Right cardiac atrium (tissue), 5 donors: ENCODE data around the gene ACAD10. TPM values are rescaled to one million over a fixed set of nuclear protein-coding genes. Genes with fewer than 3 reads are reported as not detected.

Source experiments
- ATAC-seq, 2 donors: fragments of 200-7000 bp; cut with Tn5 transposase; one replicate each; pipeline versions ENCODE4 v1.8.0 to v1.9.1; 2020; ENCODE audit warnings: moderate library complexity in 2 of 2, mild to moderate bottlenecking in 1 of 2
- DNase-seq, 3 donors: peaks; one replicate each; pipeline ENCODE4 v3.0.0-alpha.2; 2020
- H3K27ac ChIP-seq: one replicate; pipeline ENCODE4 v1.5.1; 2013; ENCODE audit warnings: mild to moderate bottlenecking, low read length, control low read depth, moderate library complexity
- H3K27me3 ChIP-seq: one replicate; pipeline ENCODE4 v1.6.1; 2013; ENCODE audit not compliant: control insufficient read depth, insufficient read depth
- H3K4me1 ChIP-seq: one replicate; pipeline ENCODE4 v1.6.1; 2013; ENCODE audit warnings: low read length; ENCODE audit not compliant: control insufficient read depth, insufficient read depth
- H3K4me3 ChIP-seq: one replicate; pipeline ENCODE4 v1.5.1; 2013; ENCODE audit warnings: low read length, control low read depth
- H3K9me3 ChIP-seq: one replicate; pipeline ENCODE4 v1.6.1; 2013; ENCODE audit warnings: low read length; ENCODE audit not compliant: control insufficient read depth
- WGBS: extraction: QIAGEN DNeasy Blood & Tissue Kit; methylation state at CpG from one replicate; pipeline ENCODE4 v1.1.7; 2013; 5-methylcytosine and 5-hydroxymethylcytosine counted together
- intact Hi-C, 4 donors: fragments of 100-400 bp; cut with DNase I; formaldehyde crosslinking; loops; one replicate each; pipeline versions ENCODE4 v1.11.0 to v1.14.0; 2022 to 2023
- microRNA-seq, 2 donors: library from miRNA; unstranded; fragments of <30 nt; microRNA quantifications; one replicate each; pipeline ENCODE4 v1.2.0, GENCODE V29; 2020 to 2021
- polyA plus RNA-seq: library from polyadenylated mRNA; stranded (reverse); fragments of 200-250 nt; gene quantifications from one replicate; pipeline ENCODE4 v1.2.3, GENCODE V29; 2013
- total RNA-seq, 4 donors: library from RNA; stranded (reverse); fragmentation: NEBNext Ultra II Directional; extraction: Animal tissue kit (Norgen Biotek cat#: 25700); gene quantifications; one replicate each; pipeline ENCODE4 v1.2.1, GENCODE V29; 2021
- donor health status: healthy with polysubstance abuse.
- donor health status: DM: no; HTN: yes; CAD: no.
- donor health status: DM: no; HTN: no; CAD: no.
- donor health status: DM: no; HTN: yes; CAD: no; lungs with severe emphysema.
- donor health status: DM: yes; HTN: yes; CAD: no.

Gene ACAD10
- total and polyA plus RNA-seq, 5 donors = 17.4 to 30.0 (median 21.6) TPM

GRCh38 chr12:111792856-111793235 lies 107.0 kb downstream of the ACAD10 start:
- peaks cover 2% of the 10 kb centered on the region for H3K4me1 ChIP-seq
- intact Hi-C loops = loop anchor here in 2 of 4 donors (5.0 kb wide), 2 partner anchors 36 to 41 kb away; no protein-coding TSS in a partner anchor
- H3K27me3 ChIP-seq = no peaks in the 10 kb centered on the region
- no peaks in the 10 kb centered on the region for H3K9me3 ChIP-seq
- DNase-seq (no peak), ATAC-seq (no peak)
- whole genome bisulfite sequencing = 83% methylated on average over 3 of the region's 3 CpGs
- H3K27ac ChIP-seq = peak overlapping the region; percentile 6
- H3K4me3 ChIP-seq = no peak overlapping the region

DNA sequence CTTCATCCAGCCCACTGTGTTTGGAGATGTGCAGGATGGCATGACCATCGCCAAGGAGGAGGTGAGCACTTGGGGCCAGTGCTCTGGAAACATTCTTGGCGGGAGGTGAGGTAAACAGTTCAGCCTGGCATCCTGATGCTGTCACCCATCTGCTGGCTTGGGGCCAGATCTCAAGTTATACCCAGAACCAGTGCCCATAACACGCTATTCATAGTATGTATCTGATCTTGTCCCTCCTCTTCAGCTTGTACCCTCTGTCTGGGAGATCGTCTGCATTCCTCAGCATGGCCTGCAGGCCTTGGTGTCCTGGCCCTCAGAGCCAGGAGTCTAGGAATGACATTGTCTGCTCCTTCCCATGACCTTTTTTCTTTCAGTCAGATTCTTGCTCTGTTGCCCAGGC lies 112.3 kb downstream of the ACAD10 start:
- 72% methylated on average over 4 of the region's 4 CpGs for WGBS
- Histone ChIP-seq H3K27me3 (no peaks in the 10 kb centered on the region), H3K4me1 (no peaks in the 10 kb centered on the region), H3K4me3 (no peak overlapping the region), H3K27ac (peak overlapping the region; percentile 47), H3K9me3 (no peaks in the 10 kb centered on the region)
- DNase-seq = no peak
- intact Hi-C loops = no loop called here
- peak; percentile 56 to 84 for ATAC-seq

DNA sequence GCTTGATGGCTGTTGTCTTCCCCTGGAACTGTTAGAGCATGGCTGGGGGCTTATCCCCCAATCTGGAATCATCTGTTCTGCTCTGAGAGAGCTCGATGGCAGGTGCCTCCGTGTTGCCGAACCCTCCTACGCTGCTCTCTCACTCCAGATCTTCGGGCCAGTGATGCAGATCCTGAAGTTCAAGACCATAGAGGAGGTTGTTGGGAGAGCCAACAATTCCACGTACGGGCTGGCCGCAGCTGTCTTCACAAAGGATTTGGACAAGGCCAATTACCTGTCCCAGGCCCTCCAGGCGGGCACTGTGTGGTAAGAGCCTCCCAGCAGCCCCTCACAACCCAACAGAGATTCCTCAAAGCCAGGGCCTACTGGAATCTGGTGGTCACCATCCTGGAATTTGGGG lies 113.9 kb downstream of the ACAD10 start:
- ATAC-seq (no peak), DNase-seq (no peak)
- Histone ChIP-seq H3K4me1 (no peaks in the 10 kb centered on the region), H3K9me3 (no peaks in the 10 kb centered on the region), H3K4me3 (no peak overlapping the region), H3K27ac (no peak overlapping the region), H3K27me3 (no peaks in the 10 kb centered on the region)
- WGBS = 96% methylated on average over 9 of the region's 9 CpGs
- intact Hi-C loops = no loop called here

DNA sequence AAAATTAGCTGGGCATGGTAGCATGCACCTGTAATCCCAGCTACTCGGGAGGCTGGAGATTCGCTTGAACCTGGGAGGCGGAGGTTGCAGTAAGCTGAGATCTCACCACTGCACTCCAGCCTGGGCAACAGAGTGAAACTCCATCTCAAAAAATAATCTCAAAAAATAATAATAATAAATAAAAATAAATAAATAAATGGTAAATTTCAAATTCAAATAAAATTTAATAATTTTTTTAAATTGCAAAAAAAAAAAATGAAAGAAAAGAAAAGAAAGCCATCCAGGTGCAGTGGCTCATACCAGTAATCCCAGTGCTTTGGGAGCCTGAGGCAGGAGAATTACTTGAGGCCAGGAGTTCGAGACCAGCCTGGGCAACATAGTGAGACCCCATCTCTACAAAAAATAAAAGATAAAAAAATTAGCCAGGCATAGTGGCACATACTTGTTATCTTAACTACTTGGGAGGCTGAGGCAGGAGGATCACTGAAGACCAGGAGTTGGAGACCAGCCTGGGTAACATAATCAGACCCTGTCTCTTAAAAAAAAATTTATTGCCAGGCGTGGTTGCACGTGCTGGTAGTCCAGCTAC lies 117.3 kb downstream of the ACAD10 start:
- no peak overlapping the region for H3K4me3 ChIP-seq
- intact Hi-C loops = no loop called here
- no peak for DNase-seq
- no peaks in the 10 kb centered on the region for H3K27me3 ChIP-seq
- no peak overlapping the region for H3K27ac ChIP-seq
- 96% methylated on average over 6 of the region's 6 CpGs for WGBS
- no peak for ATAC-seq
- H3K9me3 ChIP-seq = no peaks in the 10 kb centered on the region
- no peaks in the 10 kb centered on the region for H3K4me1 ChIP-seq

DNA sequence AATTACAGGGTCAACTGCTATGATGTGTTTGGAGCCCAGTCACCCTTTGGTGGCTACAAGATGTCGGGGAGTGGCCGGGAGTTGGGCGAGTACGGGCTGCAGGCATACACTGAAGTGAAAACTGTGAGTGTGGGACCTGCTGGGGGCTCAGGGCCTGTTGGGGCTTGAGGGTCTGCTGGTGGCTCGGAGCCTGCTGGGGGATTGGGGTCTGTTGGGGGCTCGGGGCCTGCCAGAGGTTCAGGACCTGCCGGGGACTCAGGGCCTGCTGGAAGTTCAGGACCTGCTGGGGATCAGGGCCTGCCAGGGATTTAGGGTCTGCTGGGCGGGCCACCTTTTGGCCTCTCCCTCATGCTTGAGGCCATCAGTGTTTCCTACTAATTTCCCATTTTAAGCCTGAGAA lies 118.0 kb downstream of the ACAD10 start:
- DNase-seq = no peak
- intact Hi-C loops = no loop called here
- Histone ChIP-seq H3K27me3 (no peaks in the 10 kb centered on the region), H3K9me3 (no peaks in the 10 kb centered on the region), H3K27ac (no peak overlapping the region), H3K4me3 (no peak overlapping the region), H3K4me1 (no peaks in the 10 kb centered on the region)
- WGBS = 97% methylated on average over 8 of the region's 8 CpGs
- no peak for ATAC-seq

- DNase-seq = no peak
- ATAC-seq = no peak
- no peaks in the 10 kb centered on the region for H3K27me3 ChIP-seq
- H3K4me3 ChIP-seq = no peak overlapping the region
- H3K4me1 ChIP-seq = no peaks in the 10 kb centered on the region
- intact Hi-C loops = no loop called here
- no peaks in the 10 kb centered on the region for H3K9me3 ChIP-seq
- H3K27ac ChIP-seq = no peak overlapping the region
- WGBS = 90% methylated on average over 4 of the region's 4 CpGs
Observed at GRCh38 chr12:111806304-111806703, 120.5 kb downstream of the ACAD10 start.

Small RNA genes within 50 kb of the gene (microRNA-seq; reads per million reads assigned to microRNA genes)
- 0 to 0.54 reads per million in 2 donors for gene MIR6761

Other genes with a start within 250 kb of the ACAD10 start
- 10 to 100 TPM; 51.2 to 57.2 (median 57.0) TPM for gene ATXN2, start 86.7 kb upstream of the ACAD10 start, total RNA-seq
- gene ATXN2, start 86.7 kb upstream of the ACAD10 start, polyA plus RNA-seq = 27.4 TPM
- gene BRAP, start 97 bp upstream of the ACAD10 start, total RNA-seq = 10 to 100 TPM; 12.3 to 14.7 (median 13.0) TPM
- gene BRAP, start 97 bp upstream of the ACAD10 start, polyA plus RNA-seq = 5.8 TPM
- gene ALDH2, start 80.9 kb downstream of the ACAD10 start, total RNA-seq = 100 to 1,000 TPM; 307 to 423 (median 349) TPM
- 284 TPM for gene ALDH2, start 80.9 kb downstream of the ACAD10 start, polyA plus RNA-seq
- gene MAPKAPK5, start 156.2 kb downstream of the ACAD10 start, total RNA-seq = 10 to 100 TPM; 26.4 to 35.0 (median 28.5) TPM
- gene MAPKAPK5, start 156.2 kb downstream of the ACAD10 start, polyA plus RNA-seq = 12.6 TPM